H9 (cell line): ENCODE results near the gene KAT6B. TPM values are rescaled to one million over a fixed set of nuclear protein-coding genes. Genes with fewer than 3 reads are reported as not detected.

Experiments used
- DNase-seq: peaks from one replicate; pipeline ENCODE4 v3.0.0-alpha.2; 2017
- H2AFZ ChIP-seq: one replicate; pipeline ENCODE4 v1.6.1; 2013; ENCODE audit warnings: mild to moderate bottlenecking, low read length, control low read depth, moderate library complexity
- H2AK5ac ChIP-seq: 2 replicates; pipeline ENCODE4 v1.6.1; 2013; ENCODE audit warnings: low read length, control low read depth, mixed read lengths; ENCODE audit not compliant: insufficient read length
- H2BK120ac ChIP-seq: one replicate; pipeline ENCODE4 v1.6.1; 2013; ENCODE audit warnings: low read depth, mild to moderate bottlenecking, low read length, control low read depth, inconsistent platforms; ENCODE audit not compliant: poor library complexity, severe bottlenecking
- H2BK12ac ChIP-seq: 2 replicates; pipeline ENCODE4 v1.6.1; 2013; ENCODE audit warnings: low read length, control low read depth, mixed read lengths, low read depth; ENCODE audit not compliant: insufficient read length
- H2BK15ac ChIP-seq: 2 replicates; pipeline ENCODE4 v1.6.1; 2013; ENCODE audit warnings: low read depth, low read length, control low read depth
- H2BK20ac ChIP-seq: one replicate; pipeline ENCODE4 v1.6.1; 2013; ENCODE audit warnings: low read depth, mild to moderate bottlenecking, low read length, control low read depth, inconsistent platforms; ENCODE audit not compliant: poor library complexity, severe bottlenecking
- H2BK5ac ChIP-seq: 2 replicates; pipeline ENCODE4 v1.6.1; 2013; ENCODE audit warnings: low read length, control low read depth, mixed read lengths; ENCODE audit not compliant: insufficient read length
- H3K14ac ChIP-seq: 2 replicates; pipeline ENCODE4 v1.6.1; 2013; ENCODE audit warnings: low read length, control low read depth; ENCODE audit not compliant: insufficient read depth
- H3K18ac ChIP-seq: 2 replicates; pipeline ENCODE4 v1.6.1; 2013; ENCODE audit warnings: low read depth, mild to moderate bottlenecking, mixed read lengths, low read length, control low read depth; ENCODE audit not compliant: insufficient read length
- H3K23ac ChIP-seq: 2 replicates; pipeline ENCODE4 v1.6.1; 2013; ENCODE audit warnings: low read length, control low read depth, mixed read lengths, low read depth; ENCODE audit not compliant: insufficient read length
- H3K23me2 ChIP-seq: 2 replicates; pipeline ENCODE4 v1.6.1; 2013; ENCODE audit warnings: low read depth, mild to moderate bottlenecking, mixed read lengths, low read length, control low read depth; ENCODE audit not compliant: insufficient read length, poor library complexity, severe bottlenecking
- H3K27ac ChIP-seq: 2 replicates; pipeline ENCODE4 v1.5.1; 2013; ENCODE audit warnings: low read length, control low read depth, mixed read lengths, low read depth; ENCODE audit not compliant: insufficient read length
- H3K27me3 ChIP-seq: 2 replicates; pipeline ENCODE4 v1.6.1; 2013; ENCODE audit warnings: low read length, control low read depth, inconsistent platforms; ENCODE audit not compliant: insufficient read depth
- H3K4ac ChIP-seq: 2 replicates; pipeline ENCODE4 v1.6.1; 2013; ENCODE audit warnings: low read depth, mild to moderate bottlenecking, control low read depth, inconsistent platforms, low read length, moderate library complexity
- H3K4me1 ChIP-seq: 2 replicates; pipeline ENCODE4 v1.6.1; 2013; ENCODE audit warnings: low read length, control low read depth, inconsistent platforms; ENCODE audit not compliant: insufficient read depth
- H3K4me2 ChIP-seq: 2 replicates; pipeline ENCODE4 v1.6.1; 2013; ENCODE audit warnings: low read length, control low read depth, mixed read lengths; ENCODE audit not compliant: insufficient read length, insufficient read depth
- H3K56ac ChIP-seq: 2 replicates; pipeline ENCODE4 v1.6.1; 2013; ENCODE audit warnings: low read depth, mild to moderate bottlenecking, mixed read lengths, low read length, control low read depth; ENCODE audit not compliant: insufficient read length
- H3K79me1 ChIP-seq: 2 replicates; pipeline ENCODE4 v1.6.1; 2013; ENCODE audit warnings: low read depth, mild to moderate bottlenecking, moderate library complexity, low read length, control low read depth, inconsistent platforms; ENCODE audit not compliant: insufficient read depth, poor library complexity, severe bottlenecking
- H3K79me2 ChIP-seq: 2 replicates; pipeline ENCODE4 v1.6.1; 2013; ENCODE audit warnings: low read length, control low read depth, inconsistent platforms; ENCODE audit not compliant: insufficient read depth
- H3K9ac ChIP-seq: 2 replicates; pipeline ENCODE4 v1.6.1; 2013; ENCODE audit warnings: low read length, control low read depth, mixed read lengths; ENCODE audit not compliant: insufficient read length; ENCODE audit errors: extremely low read depth
- H3K9me3 ChIP-seq: one replicate; pipeline ENCODE4 v1.6.1; 2013; ENCODE audit warnings: low read depth, low read length, inconsistent platforms; ENCODE audit not compliant: control insufficient read depth
- H3T11ph ChIP-seq: one replicate; pipeline ENCODE4 v1.6.1; 2013; ENCODE audit warnings: mild to moderate bottlenecking, low read length, control low read depth, inconsistent platforms
- H4K20me1 ChIP-seq: one replicate; pipeline ENCODE4 v1.6.1; 2013; ENCODE audit not compliant: control insufficient read depth, insufficient read length, insufficient read depth
- H4K5ac ChIP-seq: 2 replicates; pipeline ENCODE4 v1.6.1; 2013; ENCODE audit warnings: low read depth, mild to moderate bottlenecking, mixed read lengths, low read length, control low read depth; ENCODE audit not compliant: insufficient read length
- H4K8ac ChIP-seq: replicated peaks from 2 replicates; pipeline ENCODE4 v1.6.1; 2013; ENCODE audit warnings: low read length, control low read depth, mixed read lengths, low read depth; ENCODE audit not compliant: insufficient read length
- H4K91ac ChIP-seq: 2 replicates; pipeline ENCODE4 v1.6.1; 2013; ENCODE audit warnings: low read depth, mild to moderate bottlenecking, moderate library complexity, mixed read lengths, low read length, control low read depth; ENCODE audit not compliant: insufficient read length
- H3K27ac Mint-ChIP-seq, 3 experiments: 2 replicates in 2 of 3; 3 replicates in 1 of 3; pipeline ENCODE4 v1.8.0; 2020 to 2021; ENCODE audit warnings: mixed read lengths in 3 of 3, mild to moderate bottlenecking in 1 of 3, moderate library complexity in 1 of 3
- H3K27me3 Mint-ChIP-seq: 2 replicates; pipeline ENCODE4 v1.8.0; 2021; ENCODE audit warnings: low read depth, mild to moderate bottlenecking, moderate library complexity, mixed read lengths
- H3K36me3 Mint-ChIP-seq, 3 experiments: 2 replicates in 2 of 3; 3 replicates in 1 of 3; pipeline ENCODE4 v1.8.0; 2020 to 2021; ENCODE audit warnings: low read depth in 3 of 3, mixed read lengths in 3 of 3; ENCODE audit not compliant: insufficient read depth in 1 of 3
- H3K4me1 Mint-ChIP-seq, 2 experiments: 2 replicates each; pipeline ENCODE4 v1.8.0; 2020; ENCODE audit warnings: mixed read lengths in 2 of 2
- H3K4me3 Mint-ChIP-seq, 2 experiments: 2 replicates in 1 of 2; 3 replicates in 1 of 2; pipeline ENCODE4 v1.8.0; 2020 to 2021; ENCODE audit warnings: mild to moderate bottlenecking in 2 of 2, mixed read lengths in 2 of 2, moderate library complexity in 1 of 2
- H3K9me3 Mint-ChIP-seq, 2 experiments: 2 replicates in 1 of 2; 3 replicates in 1 of 2; pipeline ENCODE4 v1.8.0; 2020; ENCODE audit warnings: mild to moderate bottlenecking in 2 of 2, mixed read lengths in 2 of 2, moderate library complexity in 1 of 2
- CTCF ChIP-seq: fragments of 200-600 bp; sonication (generic); conservative IDR thresholded peaks from 3 replicates; pipeline ENCODE4 v1.8.0; 2021; ENCODE audit warnings: antibody characterized with exemption, mild to moderate bottlenecking
- WGBS: extraction: QIAGEN DNeasy Blood & Tissue Kit; methylation state at CpG from one replicate; pipeline ENCODE4 v1.1.7; 2013; ENCODE audit warnings: missing lambda C conversion rate, low lambda C conversion rate, mixed read lengths; ENCODE audit not compliant: insufficient read length; ENCODE audit errors: extremely low coverage; 5-methylcytosine and 5-hydroxymethylcytosine counted together
- total RNA-seq: library from RNA; stranded (reverse); gene quantifications from 2 replicates; pipeline ENCODE4 v1.2.1, GENCODE V29; 2021

Gene KAT6B
- total RNA-seq, 1 experiment from 2014 or later = 34.2 TPM

- Mint-ChIP-seq H3K9me3 (peaks cover 0 to 2% of the 10 kb centered on the region in 2 experiments; a peak in 1 of 5 replicates), H3K4me3 (no peak overlapping the region), H3K4me1 (peaks cover 21 to 25% of the 10 kb centered on the region in 2 experiments), H3K27me3 (no peaks in the 10 kb centered on the region), H3K36me3 (peaks cover 9 to 18% (median 13%) of the 10 kb centered on the region in 3 experiments; a peak in 6 of 7 replicates), H3K27ac (peak overlapping the region in 2 of 3 experiments; percentile 32 to 85; a peak in 4 of 7 replicates)
- Histone ChIP-seq H2BK15ac (no peak overlapping the region), H3K9ac (no peak overlapping the region), H2BK20ac (no peak overlapping the region), H3K79me1 (peaks cover 9% of the 10 kb centered on the region), H2BK120ac (no peak overlapping the region), H3K4me1 (peaks cover 4% of the 10 kb centered on the region; the same call in 1 of the 2 replicates), H3K14ac (no peak overlapping the region), H4K8ac (no peak overlapping the region), H2AK5ac (no peak overlapping the region), H3K27ac (no peak overlapping the region), H3K9me3 (no peaks in the 10 kb centered on the region), H2BK5ac (no peak overlapping the region), H3K56ac (no peak overlapping the region), H3K23me2 (no peaks in the 10 kb centered on the region), H3K4ac (no peak overlapping the region), H3T11ph (no peak overlapping the region), H3K23ac (no peak overlapping the region), H3K18ac (no peak overlapping the region), H4K20me1 (no peaks in the 10 kb centered on the region), H4K91ac (no peak overlapping the region), H4K5ac (no peak overlapping the region), H2BK12ac (no peak overlapping the region), H3K4me2 (no peak overlapping the region), H3K79me2 (no peaks in the 10 kb centered on the region; the same call in 1 of the 2 replicates), H2AFZ (no peak overlapping the region), H3K27me3 (no peaks in the 10 kb centered on the region)
- no peak for TF ChIP-seq CTCF
- WGBS = no CpG with 5 or more reads among the region's 2 CpGs
- DNase-seq = no peak
Observed at GRCh38 chr10:74852381-74852780, 26.0 kb downstream of the KAT6B start.
